ENCODE data around the gene CTNNA2. TPM values are rescaled to one million over a fixed set of nuclear protein-coding genes. Genes with fewer than 3 reads are reported as not detected.

Gene CTNNA2
- total RNA-seq, 3 donors from 2014 or later = 0.29 to 4.2 (median 1.1) TPM

- TF ChIP-seq CTCF (IDR thresholded peaks at IDR 0.05) = no peak
- Histone ChIP-seq H3K4me3 (no peak overlapping the region), H3K4me1 (ENCODE audit: low read depth) (no peaks in the 10 kb centered on the region), H3K9me3 (no peaks in the 10 kb centered on the region), H3K36me3 (ENCODE audit: low read depth) (no peaks in the 10 kb centered on the region)
- no peak for ATAC-seq
- DNase-seq = no peak
- intact Hi-C loops (cut with DNase I, micrococcal nuclease) = no loop called here
Measured at GRCh38 chr2:79901161-79901560, 388.3 kb downstream of the CTNNA2 start.

- Histone ChIP-seq H3K36me3 (ENCODE audit: low read depth) (no peaks in the 10 kb centered on the region), H3K4me3 (no peak overlapping the region), H3K4me1 (ENCODE audit: low read depth) (no peaks in the 10 kb centered on the region), H3K9me3 (no peaks in the 10 kb centered on the region)
- DNase-seq (no peak), ATAC-seq (no peak)
- TF ChIP-seq CTCF (IDR thresholded peaks at IDR 0.05) = no peak
- intact Hi-C loops (cut with DNase I, micrococcal nuclease) = no loop called here
Measured at GRCh38 chr2:79903222-79904000, 390.6 kb downstream of the CTNNA2 start.

- H3K9me3 ChIP-seq = no peaks in the 10 kb centered on the region
- H3K36me3 ChIP-seq (ENCODE audit: low read depth) = no peaks in the 10 kb centered on the region
- no peak for DNase-seq
- TF ChIP-seq CTCF (IDR thresholded peaks at IDR 0.05) = no peak
- H3K4me3 ChIP-seq = no peak overlapping the region
- intact Hi-C loops (cut with DNase I, micrococcal nuclease) = no loop called here
- no peak for ATAC-seq
- H3K4me1 ChIP-seq (ENCODE audit: low read depth) = no peaks in the 10 kb centered on the region
Measured at GRCh38 chr2:79906139-79906890, 393.5 kb downstream of the CTNNA2 start.

GRCh38 chr2:79909521-79909920, 396.7 kb downstream of the CTNNA2 start:
- ATAC-seq (no peak), DNase-seq (no peak)
- no peaks in the 10 kb centered on the region for H3K4me1 ChIP-seq (ENCODE audit: low read depth)
- H3K9me3 ChIP-seq = no peaks in the 10 kb centered on the region
- intact Hi-C loops (cut with DNase I, micrococcal nuclease) = no loop called here
- no peak overlapping the region for H3K4me3 ChIP-seq
- no peak for TF ChIP-seq CTCF (IDR thresholded peaks at IDR 0.05)
- H3K36me3 ChIP-seq (ENCODE audit: low read depth) = no peaks in the 10 kb centered on the region

GRCh38 chr2:79910643-79911042, 397.8 kb downstream of the CTNNA2 start:
- H3K36me3 ChIP-seq (ENCODE audit: low read depth) = no peaks in the 10 kb centered on the region
- DNase-seq (no peak), ATAC-seq (no peak)
- no peak overlapping the region for H3K4me3 ChIP-seq
- intact Hi-C loops (cut with DNase I, micrococcal nuclease) = no loop called here
- no peak for TF ChIP-seq CTCF (IDR thresholded peaks at IDR 0.05)
- H3K4me1 ChIP-seq (ENCODE audit: low read depth) = no peaks in the 10 kb centered on the region
- no peaks in the 10 kb centered on the region for H3K9me3 ChIP-seq
